Activated T-helper 2 cell treated with anti-CD3 and anti-CD28 coated beads, Interferon-gamma antibody, Interleukin-2, Interleukin-4, amounts not matched to agents 10 μg/mL and 5 μg/mL and 100 μg/mL, durations not matched to agents 14 hours and 24 hours and 36 hours (primary cell): Measurements from ENCODE around the gene REM2. TPM values are rescaled to one million over a fixed set of nuclear protein-coding genes. Genes with fewer than 3 reads are reported as not detected.
"Not testable (repeated sequence)": the region's sequence is repeated elsewhere in the genome, so short reads cannot be mapped to it uniquely, and the experiment has no call there.

Experiments
- DNase-seq: peaks from one replicate; pipeline ENCODE4 v3.0.0; 2021; ENCODE audit warnings: low spot score
- H3K27ac Mint-ChIP-seq: one replicate; pipeline ENCODE4 v1.8.0; 2021; ENCODE audit warnings: mixed read lengths
- H3K27me3 Mint-ChIP-seq: one replicate; pipeline ENCODE4 v1.8.0; 2021; ENCODE audit warnings: low read depth, mixed read lengths
- H3K36me3 Mint-ChIP-seq: one replicate; pipeline ENCODE4 v1.8.0; 2021; ENCODE audit warnings: low read depth, mixed read lengths
- H3K4me1 Mint-ChIP-seq: one replicate; pipeline ENCODE4 v1.8.0; 2021; ENCODE audit warnings: low read depth, mixed read lengths
- H3K4me3 Mint-ChIP-seq: one replicate; pipeline ENCODE4 v1.8.0; 2021; ENCODE audit warnings: low read depth, mild to moderate bottlenecking, moderate library complexity, mixed read lengths
- H3K9me3 Mint-ChIP-seq: one replicate; pipeline ENCODE4 v1.8.0; 2021; ENCODE audit warnings: mixed read lengths
- intact Hi-C: fragments of 100-400 bp; cut with micrococcal nuclease; formaldehyde crosslinking; loops from one replicate; pipeline ENCODE4 v1.15.1; 2023
- total RNA-seq: library from RNA; stranded (reverse); gene quantifications from 2 replicates; pipeline ENCODE4 v1.2.3, GENCODE V29; 2022

REM2 gene
- total RNA-seq, 1 donor from 2014 or later: 0.30 TPM

GRCh38 chr14:22898302-22899090 lies 15.5 kb downstream of the REM2 start:
- Mint-ChIP-seq H3K9me3 (no peaks in the 10 kb centered on the region), H3K36me3 (peaks cover 28% of the 10 kb centered on the region), H3K27ac (peak overlapping the region; percentile 8), H3K4me3 (no peak overlapping the region), H3K4me1 (peaks cover 19% of the 10 kb centered on the region), H3K27me3 (no peaks in the 10 kb centered on the region)
- DNase-seq: no peak
- intact Hi-C loops: no loop called here

- Mint-ChIP-seq H3K4me3 (no peak overlapping the region), H3K27me3 (no peaks in the 10 kb centered on the region), H3K27ac (peak overlapping the region; percentile 2), H3K36me3 (peaks cover 44% of the 10 kb centered on the region), H3K9me3 (no peaks in the 10 kb centered on the region), H3K4me1 (peaks cover 19% of the 10 kb centered on the region)
- DNase-seq: peak; percentile 26
- intact Hi-C loops: loop anchor here (1.0 to 2.0 kb wide), 2 partner anchors 28 to 77 kb away; no protein-coding TSS in a partner anchor
Observed at GRCh38 chr14:22900081-22900799, 17.2 kb downstream of the REM2 start.

- DNase-seq: no peak
- H3K27me3 Mint-ChIP-seq: no peaks in the 10 kb centered on the region
- H3K9me3 Mint-ChIP-seq: no peaks in the 10 kb centered on the region
- no peak overlapping the region for H3K4me3 Mint-ChIP-seq
- no peak overlapping the region for H3K27ac Mint-ChIP-seq
- peaks cover 17% of the 10 kb centered on the region for H3K4me1 Mint-ChIP-seq
- H3K36me3 Mint-ChIP-seq: peaks cover 54% of the 10 kb centered on the region
- intact Hi-C loops: loop anchor here (2.0 kb wide), 1 partner anchor 79 kb away; no protein-coding TSS in a partner anchor
Observed at GRCh38 chr14:22901799-22902198, 18.8 kb downstream of the REM2 start.

GRCh38 chr14:22903742-22904087 lies 20.7 kb downstream of the REM2 start:
- no peak overlapping the region for H3K27ac Mint-ChIP-seq
- H3K9me3 Mint-ChIP-seq: no peaks in the 10 kb centered on the region
- peaks cover 58% of the 10 kb centered on the region for H3K36me3 Mint-ChIP-seq
- intact Hi-C loops: no loop called here
- no peak for DNase-seq
- H3K27me3 Mint-ChIP-seq: no peaks in the 10 kb centered on the region
- H3K4me3 Mint-ChIP-seq: no peak overlapping the region
- peaks cover 8% of the 10 kb centered on the region for H3K4me1 Mint-ChIP-seq

GRCh38 chr14:22905627-22906026 lies 22.6 kb downstream of the REM2 start:
- intact Hi-C loops: no loop called here
- peaks cover 63% of the 10 kb centered on the region for H3K36me3 Mint-ChIP-seq
- no peak overlapping the region for H3K4me3 Mint-ChIP-seq
- H3K9me3 Mint-ChIP-seq: no peaks in the 10 kb centered on the region
- H3K27ac Mint-ChIP-seq: no peak overlapping the region
- H3K4me1 Mint-ChIP-seq: peaks cover 6% of the 10 kb centered on the region
- no peaks in the 10 kb centered on the region for H3K27me3 Mint-ChIP-seq
- no peak for DNase-seq

- H3K4me3 Mint-ChIP-seq: no peak overlapping the region
- no peaks in the 10 kb centered on the region for H3K27me3 Mint-ChIP-seq
- no peaks in the 10 kb centered on the region for H3K9me3 Mint-ChIP-seq
- intact Hi-C loops: no loop called here
- peaks cover 1% of the 10 kb centered on the region for H3K4me1 Mint-ChIP-seq
- no peak overlapping the region for H3K27ac Mint-ChIP-seq
- H3K36me3 Mint-ChIP-seq: peaks cover 62% of the 10 kb centered on the region
- no peak for DNase-seq
Observed at GRCh38 chr14:22906073-22906472, 23.1 kb downstream of the REM2 start.

GRCh38 chr14:22907429-22907828 lies 24.4 kb downstream of the REM2 start:
- no peaks in the 10 kb centered on the region for H3K9me3 Mint-ChIP-seq
- H3K27me3 Mint-ChIP-seq: no peaks in the 10 kb centered on the region
- intact Hi-C loops: no loop called here
- peaks cover 64% of the 10 kb centered on the region for H3K36me3 Mint-ChIP-seq
- H3K4me1 Mint-ChIP-seq: peaks cover 3% of the 10 kb centered on the region
- H3K4me3 Mint-ChIP-seq: no peak overlapping the region
- H3K27ac Mint-ChIP-seq: no peak overlapping the region
- DNase-seq: no peak

DNA sequence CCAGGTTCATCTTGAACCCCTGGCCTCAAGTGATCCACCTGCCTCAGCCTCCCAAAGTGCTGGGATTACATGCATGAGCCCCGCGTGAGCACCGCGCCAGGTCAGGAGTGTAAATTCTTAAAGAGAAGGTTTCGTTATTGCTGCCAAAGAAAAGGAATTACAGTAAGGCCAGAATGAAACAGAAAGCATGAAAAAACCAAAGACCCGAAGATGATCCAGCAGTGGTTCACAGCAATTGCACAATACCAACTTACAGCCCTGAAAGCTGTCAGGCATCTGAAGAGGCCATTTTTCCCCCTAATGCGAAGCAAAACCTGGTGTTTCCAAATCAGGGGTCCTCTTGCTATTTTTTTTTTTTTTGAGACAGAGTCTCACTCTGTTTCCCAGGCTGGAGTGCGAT lies 25.6 kb downstream of the REM2 start:
- no peaks in the 10 kb centered on the region for H3K27me3 Mint-ChIP-seq
- no peak overlapping the region for H3K4me3 Mint-ChIP-seq
- H3K9me3 Mint-ChIP-seq: no peaks in the 10 kb centered on the region
- intact Hi-C loops: no loop called here
- H3K27ac Mint-ChIP-seq: no peak overlapping the region
- H3K36me3 Mint-ChIP-seq: peaks cover 70% of the 10 kb centered on the region
- peaks cover 4% of the 10 kb centered on the region for H3K4me1 Mint-ChIP-seq
- no peak for DNase-seq

GRCh38 chr14:22910916-22911315 lies 27.9 kb downstream of the REM2 start:
- H3K27me3 Mint-ChIP-seq: no peaks in the 10 kb centered on the region
- DNase-seq: no peak
- no peak overlapping the region for H3K4me3 Mint-ChIP-seq
- no peak overlapping the region for H3K27ac Mint-ChIP-seq
- peaks cover 4% of the 10 kb centered on the region for H3K4me1 Mint-ChIP-seq
- intact Hi-C loops: no loop called here
- H3K9me3 Mint-ChIP-seq: no peaks in the 10 kb centered on the region
- H3K36me3 Mint-ChIP-seq: peaks cover 62% of the 10 kb centered on the region

GRCh38 chr14:22914836-22915235 lies 31.8 kb downstream of the REM2 start:
- intact Hi-C loops, DNase-seq, H3K9me3 Mint-ChIP-seq, H3K4me3 Mint-ChIP-seq, H3K27ac Mint-ChIP-seq, H3K27me3 Mint-ChIP-seq: not testable (repeated sequence)
- peaks cover 24% of the 10 kb centered on the region for H3K4me1 Mint-ChIP-seq
- H3K36me3 Mint-ChIP-seq: peaks cover 61% of the 10 kb centered on the region

DNA sequence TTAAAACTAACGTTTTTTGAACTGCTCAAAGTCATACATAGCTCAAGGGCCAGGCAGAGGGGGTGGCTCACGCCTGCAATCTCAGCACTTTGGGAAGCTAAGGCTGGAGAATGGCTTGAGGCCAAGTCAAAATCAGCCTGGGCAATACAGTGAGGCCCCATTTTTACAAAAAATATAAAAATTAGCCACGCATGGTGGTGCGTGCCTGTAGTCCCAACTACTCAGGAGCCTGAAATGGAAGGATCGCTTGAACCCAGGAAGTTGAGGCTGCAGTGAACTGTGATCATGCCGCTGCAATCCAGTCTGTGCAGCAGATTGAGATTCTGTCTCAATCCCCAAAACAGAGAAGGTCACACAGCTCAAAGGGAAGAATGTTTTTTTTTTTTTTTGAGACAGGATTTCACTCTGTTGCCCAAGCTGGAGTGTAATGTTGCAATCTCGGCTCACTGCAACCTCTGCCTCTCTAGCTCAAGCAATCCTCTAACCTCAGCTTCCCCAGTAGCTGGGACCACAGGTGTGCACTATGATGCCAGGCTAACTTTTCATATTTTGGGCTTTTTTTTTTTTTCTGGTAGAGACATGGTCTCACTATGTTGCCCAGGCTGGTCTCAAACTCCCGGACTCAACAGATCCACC lies 33.0 kb downstream of the REM2 start:
- intact Hi-C loops: no loop called here
- H3K4me3 Mint-ChIP-seq: no peak overlapping the region
- H3K4me1 Mint-ChIP-seq: peaks cover 26% of the 10 kb centered on the region
- H3K27ac Mint-ChIP-seq: no peak overlapping the region
- DNase-seq: no peak
- H3K36me3 Mint-ChIP-seq: peaks cover 70% of the 10 kb centered on the region
- H3K27me3 Mint-ChIP-seq: no peaks in the 10 kb centered on the region
- no peaks in the 10 kb centered on the region for H3K9me3 Mint-ChIP-seq

DNA sequence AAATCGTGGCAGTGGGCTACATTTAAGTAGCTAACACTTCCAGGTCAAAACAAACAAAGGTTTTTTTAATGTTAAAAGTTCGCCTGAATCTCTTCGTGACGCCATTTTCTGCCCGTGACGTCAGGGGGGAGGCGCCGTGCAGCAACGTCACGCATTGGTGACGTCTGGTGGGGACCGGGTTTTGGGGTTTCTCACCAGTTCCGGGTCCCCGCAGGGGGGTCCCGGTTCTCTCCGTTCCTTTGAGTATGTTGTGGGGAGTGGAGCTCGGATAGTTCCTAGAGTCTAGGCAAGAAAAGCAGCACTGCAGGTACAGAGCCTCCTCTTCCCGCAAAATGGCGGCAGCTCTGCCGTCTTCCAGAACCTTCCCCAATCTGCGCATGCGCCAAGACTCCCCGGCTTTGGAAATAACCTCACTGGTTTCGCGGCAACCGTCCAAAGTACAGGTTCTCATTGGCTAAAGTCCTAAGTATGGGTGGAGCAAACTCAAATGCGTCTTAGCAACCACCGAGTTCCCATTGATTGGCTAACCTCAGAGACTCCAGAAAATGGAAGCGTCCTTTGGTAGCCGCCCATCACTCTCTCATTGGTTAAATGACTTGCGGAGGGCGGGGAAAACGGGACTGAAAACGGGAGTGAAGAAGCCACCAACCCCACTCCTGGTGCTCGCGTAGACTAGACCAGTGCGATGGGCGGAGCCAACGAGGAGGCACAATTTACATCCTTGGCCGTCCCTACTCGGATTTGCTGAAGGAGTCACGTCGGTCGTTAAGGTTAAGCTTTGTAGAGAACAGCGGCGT lies 36.0 kb downstream of the REM2 start, which contains the start of gene RBM23:
RBM23 (minus strand) TSS at position 346 of the 797 bp plus-strand sequence.
- Mint-ChIP-seq H3K27ac (peak within 1 kb of the TSS; percentile 100), H3K4me1 (peaks cover 29% of the 10 kb centered on the region), H3K4me3 (peak within 1 kb of the TSS; percentile 94), H3K36me3 (peaks cover 73% of the 10 kb centered on the region), H3K9me3 (no peaks in the 10 kb centered on the region), H3K27me3 (no peaks in the 10 kb centered on the region)
- DNase-seq: peak; percentile 99
- intact Hi-C loops: loop anchor here (1.0 kb wide), 2 partner anchors 10 to 48 kb away; partner anchors contain the start of genes LRP10 and PRMT5
